C4-2B (cell line): ENCODE data around the gene API5.

Source experiments
- H3K27ac ChIP-seq: fragments of 450-650 bp; 2 replicates; pipeline ENCODE4 v1.5.1; 2017
- ZFX ChIP-seq: fragments of 450-650 bp; IDR thresholded peaks from 2 replicates; pipeline ENCODE4 v1.6.1; 2017
- TF ChIP-seq, protein P1 (sequence below): fragments of 450-650 bp; conservative IDR thresholded peaks from 2 replicates; pipeline ENCODE4 v1.5.1; 2017; ENCODE audit warnings: mild to moderate bottlenecking

API5 gene

DNA sequence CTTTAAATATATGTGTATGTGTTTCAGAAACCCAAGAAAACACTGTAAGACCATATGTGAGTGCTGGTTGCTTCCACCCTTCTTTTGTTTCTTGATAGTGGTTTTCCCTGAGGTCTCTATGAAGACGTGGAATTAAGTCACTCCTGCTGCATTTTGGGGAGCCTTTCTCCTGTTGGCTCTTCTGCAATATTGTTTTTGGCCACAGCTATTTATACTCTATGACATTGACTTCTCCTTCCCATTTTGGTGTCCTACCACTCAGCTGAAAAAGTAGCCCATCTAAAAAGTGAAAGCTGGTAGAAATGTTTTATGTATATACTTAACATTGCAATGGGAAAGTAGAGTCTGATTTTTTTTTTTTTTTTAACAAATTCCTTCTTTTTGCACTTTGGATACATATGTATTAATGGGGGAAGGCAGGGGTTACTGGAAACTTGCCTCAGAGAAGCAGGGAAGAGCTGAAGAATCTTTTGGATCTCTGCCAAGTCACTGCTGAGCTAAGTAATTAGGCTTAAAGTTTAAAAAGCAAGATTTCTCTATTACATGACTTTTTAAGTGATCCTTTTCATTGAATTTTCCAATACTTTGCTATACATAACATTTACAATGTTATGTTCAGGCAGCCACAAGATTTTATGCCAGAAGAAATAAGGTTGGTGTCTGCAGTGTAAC lies 48.7 kb downstream of the API5 start:
- TF ChIP-seq, protein P1, sequence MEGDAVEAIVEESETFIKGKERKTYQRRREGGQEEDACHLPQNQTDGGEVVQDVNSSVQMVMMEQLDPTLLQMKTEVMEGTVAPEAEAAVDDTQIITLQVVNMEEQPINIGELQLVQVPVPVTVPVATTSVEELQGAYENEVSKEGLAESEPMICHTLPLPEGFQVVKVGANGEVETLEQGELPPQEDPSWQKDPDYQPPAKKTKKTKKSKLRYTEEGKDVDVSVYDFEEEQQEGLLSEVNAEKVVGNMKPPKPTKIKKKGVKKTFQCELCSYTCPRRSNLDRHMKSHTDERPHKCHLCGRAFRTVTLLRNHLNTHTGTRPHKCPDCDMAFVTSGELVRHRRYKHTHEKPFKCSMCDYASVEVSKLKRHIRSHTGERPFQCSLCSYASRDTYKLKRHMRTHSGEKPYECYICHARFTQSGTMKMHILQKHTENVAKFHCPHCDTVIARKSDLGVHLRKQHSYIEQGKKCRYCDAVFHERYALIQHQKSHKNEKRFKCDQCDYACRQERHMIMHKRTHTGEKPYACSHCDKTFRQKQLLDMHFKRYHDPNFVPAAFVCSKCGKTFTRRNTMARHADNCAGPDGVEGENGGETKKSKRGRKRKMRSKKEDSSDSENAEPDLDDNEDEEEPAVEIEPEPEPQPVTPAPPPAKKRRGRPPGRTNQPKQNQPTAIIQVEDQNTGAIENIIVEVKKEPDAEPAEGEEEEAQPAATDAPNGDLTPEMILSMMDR: no peak
- no peak for TF ChIP-seq ZFX
- no peak overlapping the region for H3K27ac ChIP-seq

DNA sequence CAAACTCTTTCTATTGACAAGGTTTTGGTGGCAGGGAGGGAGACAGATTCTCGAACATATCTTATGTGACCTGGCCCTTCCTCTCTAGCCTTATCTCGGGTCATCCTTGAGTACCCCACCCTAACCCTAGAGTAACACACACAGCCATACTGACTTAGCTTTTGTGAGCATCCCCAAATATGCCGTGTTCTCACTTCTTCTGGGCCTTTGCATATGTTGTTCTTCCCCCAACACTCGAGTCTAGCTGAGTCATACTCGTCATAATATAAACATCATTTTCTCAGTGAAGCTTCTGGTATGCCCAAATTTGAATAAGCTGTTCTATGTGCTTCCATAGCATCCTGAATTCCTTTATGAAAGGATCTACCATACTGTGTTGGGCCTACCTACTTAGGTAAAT lies 54.9 kb downstream of the API5 start:
- H3K27ac ChIP-seq: no peak overlapping the region

DNA sequence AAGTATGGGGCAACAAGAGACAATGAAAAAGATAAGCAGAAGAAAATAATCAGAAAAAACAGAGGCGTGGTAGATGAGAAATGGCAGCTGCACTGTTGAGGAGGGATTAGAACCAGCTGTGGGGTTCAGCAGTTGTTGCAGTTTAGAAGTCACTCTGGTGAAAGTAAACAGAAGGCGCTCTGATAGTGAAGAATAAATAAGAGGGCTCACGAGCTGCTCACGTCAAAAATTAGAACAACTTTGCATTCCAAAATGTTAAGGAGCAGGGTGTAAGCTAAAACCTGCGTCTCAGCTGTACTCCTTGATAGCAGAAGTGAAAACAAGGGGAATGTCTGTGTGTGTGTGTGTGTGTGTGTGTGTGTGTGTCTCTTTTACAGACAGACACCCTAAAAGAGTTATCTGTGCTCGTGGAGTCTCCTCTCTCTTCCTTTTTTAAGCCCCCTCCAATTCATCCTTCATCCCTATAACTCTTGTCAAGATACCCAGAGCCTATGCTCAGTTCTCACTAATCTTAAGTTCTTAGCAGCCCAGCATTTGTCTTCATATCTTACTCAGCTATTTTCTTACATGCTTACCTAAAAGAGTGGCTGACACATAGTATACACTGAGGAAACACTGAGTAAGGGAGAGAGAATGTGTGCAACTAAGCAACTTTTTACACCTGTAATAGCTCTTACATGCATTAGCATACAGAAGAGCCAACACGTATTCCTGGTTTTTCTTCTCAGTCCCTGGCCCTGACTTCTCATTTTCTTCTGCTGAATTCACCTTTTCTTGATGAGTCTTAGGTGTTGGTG lies 55.8 kb downstream of the API5 start:
- H3K27ac ChIP-seq: no peak overlapping the region
- TF ChIP-seq, protein P1: no peak
- no peak for TF ChIP-seq ZFX

More for the DNA sequence above, 54.9 kb downstream of the API5 start:
- TF ChIP-seq, protein P1: no peak
- TF ChIP-seq ZFX: no peak

DNA sequence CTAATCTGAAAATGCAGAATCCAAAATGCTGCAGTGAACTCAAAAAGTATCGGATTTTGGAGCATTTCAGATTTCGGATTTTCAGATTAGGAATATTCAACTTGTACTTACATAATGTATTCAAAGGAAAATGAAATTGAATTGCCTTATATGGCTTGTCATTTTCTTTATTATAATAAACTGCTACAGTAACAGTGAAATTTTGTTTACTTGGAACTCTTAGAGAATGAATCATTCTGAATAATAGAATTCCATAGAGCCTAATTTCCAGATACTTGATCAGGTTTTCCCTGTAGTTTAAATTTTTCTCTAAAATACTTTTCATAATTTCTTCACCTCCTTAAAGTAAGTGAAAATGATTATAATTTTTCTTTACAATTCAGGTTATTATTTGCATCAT lies 64.3 kb downstream of the API5 start:
- no peak for TF ChIP-seq ZFX
- TF ChIP-seq, protein P1: no peak

DNA sequence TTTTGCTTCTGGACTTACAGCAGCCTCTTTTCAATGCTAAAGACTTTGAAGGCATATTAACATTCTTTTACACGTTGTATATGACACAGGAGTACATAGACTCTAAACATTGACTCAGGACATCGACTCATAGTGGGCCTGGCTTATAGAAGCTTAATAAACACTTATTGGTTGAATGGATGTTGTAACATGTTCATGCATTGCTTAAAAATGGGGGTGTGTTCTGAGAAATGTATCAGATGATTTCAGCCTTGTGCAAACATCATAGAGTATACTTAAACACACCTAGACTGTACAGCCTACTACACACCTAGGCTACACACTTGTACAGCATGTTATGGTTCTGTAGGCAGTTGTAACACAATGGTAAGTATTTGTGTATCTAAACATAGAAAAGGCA lies 64.8 kb downstream of the API5 start:
- TF ChIP-seq ZFX: no peak
- TF ChIP-seq, protein P1: no peak
- no peak overlapping the region for H3K27ac ChIP-seq

More for the DNA sequence above, 64.3 kb downstream of the API5 start:
- H3K27ac ChIP-seq: no peak overlapping the region

DNA sequence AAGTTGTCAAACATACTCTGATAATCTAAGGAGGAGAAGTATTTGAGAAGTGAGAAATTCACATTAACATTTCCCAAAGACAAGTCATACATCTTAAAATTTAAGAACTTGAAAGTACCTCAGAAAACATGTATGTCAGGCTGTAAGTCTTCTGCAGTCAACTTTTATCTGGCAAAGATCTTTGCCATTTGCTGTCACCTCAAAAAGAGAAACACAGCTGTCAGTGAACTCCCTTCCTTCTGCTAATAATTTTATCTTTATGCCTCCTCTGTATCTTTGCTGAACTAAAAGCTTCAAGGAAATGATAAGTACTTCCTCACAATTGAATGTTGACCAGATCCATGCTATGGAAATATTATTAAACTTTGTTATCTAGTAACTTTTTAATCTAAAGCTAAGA lies 65.6 kb downstream of the API5 start:
- TF ChIP-seq ZFX: no peak
- TF ChIP-seq, protein P1: no peak
- H3K27ac ChIP-seq: no peak overlapping the region

DNA sequence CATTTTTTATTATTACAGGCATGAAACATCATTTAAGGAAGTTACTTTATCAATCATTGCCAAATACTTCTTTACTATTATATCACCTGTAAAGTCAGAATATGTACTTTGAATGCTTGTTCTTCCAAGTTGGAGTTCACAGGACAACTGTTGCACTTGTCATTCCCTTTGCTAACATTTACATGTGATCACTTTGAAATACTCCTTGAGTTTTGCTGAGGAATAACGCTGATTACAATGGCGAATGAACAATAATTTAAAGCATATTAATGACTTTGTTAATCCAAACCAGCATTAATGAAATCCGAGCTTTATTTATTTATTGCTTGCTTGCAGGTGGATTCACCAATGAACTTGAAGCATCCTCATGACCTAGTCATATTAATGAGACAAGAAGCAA lies 67.1 kb downstream of the API5 start:
- TF ChIP-seq, protein P1: no peak
- H3K27ac ChIP-seq: no peak overlapping the region
